Ectodermal cell (in vitro differentiated cells): ENCODE measurements around the gene RNU6-9.
"Not testable (repeated sequence)": the region's sequence is repeated elsewhere in the genome, so short reads cannot be mapped to it uniquely, and the experiment has no call there.

Experiments used
- H3K27ac ChIP-seq: 2 replicates; pipeline ENCODE4 v1.7.0; 2013; ENCODE audit warnings: mild to moderate bottlenecking, low read depth, low read length; ENCODE audit not compliant: insufficient read depth, poor library complexity, severe bottlenecking
- H3K27me3 ChIP-seq: 2 replicates; pipeline ENCODE4 v1.7.0; 2013; ENCODE audit warnings: mild to moderate bottlenecking, low read length; ENCODE audit not compliant: insufficient read depth, control insufficient read depth, poor library complexity, severe bottlenecking
- H3K36me3 ChIP-seq: one replicate; pipeline ENCODE4 v1.7.0; 2013; ENCODE audit warnings: low read length; ENCODE audit not compliant: control insufficient read depth, insufficient read depth
- H3K4me1 ChIP-seq: one replicate; pipeline ENCODE4 v1.7.0; 2013; ENCODE audit warnings: low read length; ENCODE audit not compliant: control insufficient read depth, insufficient read depth
- H3K4me3 ChIP-seq: 2 replicates; pipeline ENCODE4 v1.7.0; 2013; ENCODE audit warnings: low read depth, low read length, control low read depth; ENCODE audit not compliant: insufficient read depth
- H3K9me3 ChIP-seq: 2 replicates; pipeline ENCODE4 v1.7.0; 2013; ENCODE audit warnings: mild to moderate bottlenecking, low read length, moderate library complexity; ENCODE audit not compliant: control insufficient read depth
- WGBS, 2 experiments: methylation state at CpG; one replicate each; pipeline ENCODE4 v1.1.7; 2013; ENCODE audit warnings: missing lambda C conversion rate in 2 of 2; 5-methylcytosine and 5-hydroxymethylcytosine counted together

Gene RNU6-9

DNA sequence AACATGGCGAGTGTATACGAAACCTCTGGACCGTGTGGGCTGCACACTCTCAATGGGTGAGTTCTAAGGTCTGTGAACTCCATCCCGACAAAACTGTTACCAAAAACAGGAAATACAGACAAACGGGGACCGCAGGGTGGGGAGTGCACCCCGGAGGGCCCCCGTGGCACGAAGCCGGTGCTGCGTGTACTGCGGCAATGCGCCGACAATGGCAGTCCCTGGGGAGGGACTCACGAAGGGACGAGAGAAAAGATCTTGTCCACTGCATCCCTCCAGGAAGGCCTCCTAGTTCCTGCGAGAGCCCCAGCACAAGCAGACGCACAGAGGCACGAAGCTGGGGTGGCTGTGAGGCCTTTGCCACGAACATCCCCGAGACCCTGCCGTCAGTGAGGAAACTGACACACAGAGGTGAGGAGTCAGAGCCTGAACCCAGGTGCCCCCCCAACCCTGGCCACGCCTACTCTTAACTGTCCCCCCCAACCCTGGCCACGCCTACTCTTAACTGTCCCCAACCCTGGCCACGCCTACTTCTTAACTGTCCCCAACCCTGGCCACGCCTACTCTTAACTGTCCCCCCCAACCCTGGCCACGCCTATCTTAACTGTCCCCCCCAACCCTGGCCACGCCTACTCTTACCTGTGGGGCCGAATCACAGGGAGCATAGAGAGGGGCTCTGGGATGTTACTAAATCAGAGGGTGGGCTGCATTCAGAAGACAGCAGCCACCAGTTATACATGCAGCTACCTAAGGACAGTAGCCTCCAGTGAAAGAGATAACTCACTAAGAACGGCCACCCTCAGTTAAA, 4.5 kb upstream of the RNU6-9 start:
- Histone ChIP-seq H3K27me3 (no peaks in the 10 kb centered on the region), H3K4me1 (no peaks in the 10 kb centered on the region), H3K9me3 (no peaks in the 10 kb centered on the region), H3K27ac (no peak overlapping the region), H3K4me3 (no peak overlapping the region), H3K36me3 (peaks cover 35% of the 10 kb centered on the region)
- WGBS, 2 experiments, result 96% methylated on average over 30 of the region's 30 CpGs

DNA sequence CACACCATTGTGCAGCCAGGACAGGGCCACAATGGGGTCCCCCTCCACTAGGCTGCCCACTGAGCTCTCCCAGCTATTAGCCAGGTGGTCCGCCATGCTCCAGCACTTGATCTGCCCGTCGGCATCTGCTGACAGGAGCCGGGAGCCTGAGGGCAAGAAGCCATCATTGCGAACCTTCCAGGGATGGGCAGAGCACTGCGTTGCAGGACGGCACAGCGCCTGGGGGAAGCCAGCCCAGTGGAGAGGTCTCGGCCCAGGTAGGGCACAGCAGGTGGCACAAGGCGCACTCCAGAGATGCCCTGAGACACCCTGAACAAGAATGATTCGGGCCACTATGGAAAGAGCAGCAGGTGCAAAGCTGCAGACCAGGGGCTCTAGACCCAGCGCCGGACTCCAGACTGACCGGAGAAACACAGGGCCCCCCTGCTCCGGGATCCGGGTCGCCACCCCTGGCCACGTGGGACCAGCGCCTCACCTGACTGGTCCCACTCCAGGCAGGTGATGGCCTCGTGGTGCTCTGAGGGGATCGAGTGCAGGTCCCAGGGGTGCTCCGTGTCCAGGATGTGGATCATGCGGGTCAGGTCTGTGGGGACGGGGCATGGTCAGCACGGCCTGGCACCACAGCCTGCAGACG, 3.5 kb upstream of the RNU6-9 start:
- peaks cover 25% of the 10 kb centered on the region for H3K36me3 ChIP-seq
- no peaks in the 10 kb centered on the region for H3K9me3 ChIP-seq
- H3K4me3 ChIP-seq, result no peak overlapping the region
- 96 to 97% methylated on average over 26 of the region's 26 CpGs for WGBS, 2 experiments
- no peaks in the 10 kb centered on the region for H3K27me3 ChIP-seq
- no peak overlapping the region for H3K27ac ChIP-seq
- H3K4me1 ChIP-seq, result no peaks in the 10 kb centered on the region

DNA sequence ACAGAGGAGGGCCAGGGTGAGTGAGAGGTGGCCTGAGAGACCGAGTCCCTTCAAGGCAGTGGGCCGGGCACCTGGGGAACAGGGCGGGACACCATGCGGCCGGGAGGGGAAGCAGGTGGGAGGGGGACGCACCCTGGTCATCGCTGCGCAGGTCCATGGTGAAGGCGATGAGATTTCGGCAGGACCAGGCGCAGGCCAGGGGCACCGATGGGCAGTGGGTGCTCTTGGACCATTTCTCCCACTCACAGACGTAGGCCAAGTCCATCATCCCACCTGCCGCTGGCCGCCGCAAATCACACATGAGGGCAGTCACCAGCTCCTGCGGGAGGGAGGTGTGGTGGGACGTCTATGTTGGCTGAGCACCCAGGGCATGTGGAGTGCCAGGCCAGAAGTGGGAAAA, 2.5 kb upstream of the RNU6-9 start:
- H3K27ac ChIP-seq, result no peak overlapping the region
- no peaks in the 10 kb centered on the region for H3K27me3 ChIP-seq
- H3K4me1 ChIP-seq, result no peaks in the 10 kb centered on the region
- peaks cover 22% of the 10 kb centered on the region for H3K36me3 ChIP-seq
- H3K9me3 ChIP-seq, result no peaks in the 10 kb centered on the region
- whole genome bisulfite sequencing, 2 experiments, result 96 to 97% methylated on average over 18 of the region's 18 CpGs
- H3K4me3 ChIP-seq, result no peak overlapping the region

DNA sequence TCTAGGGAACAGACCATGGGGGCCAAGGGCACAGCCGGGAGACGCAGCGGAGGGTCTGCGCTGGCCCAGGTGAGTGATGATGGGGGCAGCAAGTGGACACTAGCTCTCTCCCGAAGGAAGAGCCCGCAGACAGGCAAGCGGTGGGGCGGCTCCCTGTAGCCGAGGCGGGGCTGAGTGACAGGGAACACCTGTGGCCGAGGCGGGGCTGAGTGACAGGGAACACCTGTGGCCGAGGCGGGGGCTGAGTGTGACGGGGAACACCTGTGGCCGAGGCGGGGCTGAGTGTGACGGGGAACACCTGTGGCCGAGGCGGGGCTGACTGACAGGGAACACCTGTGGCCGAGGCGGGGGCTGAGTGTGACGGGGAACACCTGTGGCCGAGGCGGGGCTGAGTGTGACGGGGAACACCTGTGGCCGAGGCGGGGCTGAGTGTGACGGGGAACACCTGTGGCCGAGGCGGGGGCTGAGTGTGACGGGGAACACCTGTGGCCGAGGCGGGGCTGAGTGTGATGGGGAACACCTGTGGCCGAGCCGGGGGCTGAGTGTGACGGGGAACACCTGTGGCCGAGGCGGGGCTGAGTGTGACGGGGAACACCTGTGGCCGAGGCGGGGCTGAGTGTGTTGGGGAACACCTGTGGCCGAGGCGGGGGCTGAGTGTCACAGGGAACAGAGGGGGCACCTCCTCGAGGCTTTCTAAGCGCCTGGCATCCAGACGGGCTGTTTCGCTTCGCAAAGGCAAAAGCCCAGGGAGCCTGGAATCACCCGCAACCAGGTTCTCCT, 1.7 kb upstream of the RNU6-9 start:
- WGBS, 2 experiments, result 93% methylated on average over 50 of the region's 50 CpGs
- not testable (repeated sequence) for H3K9me3 ChIP-seq, H3K27ac ChIP-seq, H3K4me1 ChIP-seq, H3K27me3 ChIP-seq
- H3K4me3 ChIP-seq, result peak overlapping the region; percentile 89
- H3K36me3 ChIP-seq, result peaks cover 16% of the 10 kb centered on the region

DNA sequence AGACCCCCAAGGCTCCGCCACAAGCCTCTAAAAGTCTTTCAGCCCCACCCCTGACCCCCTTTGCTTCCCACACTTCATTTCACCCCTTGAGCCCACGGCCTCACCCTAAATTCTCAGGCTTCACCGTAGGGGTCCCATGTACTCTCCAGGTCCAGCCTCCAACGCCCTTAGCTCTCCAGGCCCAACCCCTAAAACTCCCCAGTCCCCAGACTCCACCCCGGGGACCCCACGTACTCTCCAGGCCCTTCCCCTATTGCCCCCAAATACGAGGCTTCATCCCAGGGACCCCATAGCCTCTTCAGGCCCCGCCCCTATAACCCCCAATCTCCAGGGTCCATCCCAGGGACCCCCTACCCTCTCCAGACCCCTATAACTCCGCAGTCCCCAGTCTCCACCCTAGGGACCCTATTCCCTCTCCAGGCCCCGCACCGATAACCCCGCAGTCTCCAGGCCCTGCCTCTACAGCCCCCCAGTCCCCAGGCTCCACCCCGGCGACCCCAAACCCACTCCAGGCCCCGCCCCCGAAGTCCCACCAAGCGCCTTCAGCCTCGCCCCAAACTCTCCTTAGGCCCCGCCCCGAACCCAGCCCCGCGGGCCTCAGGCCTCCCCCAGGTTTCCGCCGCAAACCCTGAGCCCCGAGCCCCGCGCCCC, 916 bp upstream of the RNU6-9 start:
- Histone ChIP-seq H3K36me3 (peaks cover 13% of the 10 kb centered on the region), H3K4me3 (peak overlapping the region; percentile 89), H3K9me3 (no peaks in the 10 kb centered on the region), H3K4me1 (no peaks in the 10 kb centered on the region), H3K27ac (no peak overlapping the region), H3K27me3 (no peaks in the 10 kb centered on the region)
- 7% methylated on average over 27 of the region's 27 CpGs for WGBS, 2 experiments

DNA sequence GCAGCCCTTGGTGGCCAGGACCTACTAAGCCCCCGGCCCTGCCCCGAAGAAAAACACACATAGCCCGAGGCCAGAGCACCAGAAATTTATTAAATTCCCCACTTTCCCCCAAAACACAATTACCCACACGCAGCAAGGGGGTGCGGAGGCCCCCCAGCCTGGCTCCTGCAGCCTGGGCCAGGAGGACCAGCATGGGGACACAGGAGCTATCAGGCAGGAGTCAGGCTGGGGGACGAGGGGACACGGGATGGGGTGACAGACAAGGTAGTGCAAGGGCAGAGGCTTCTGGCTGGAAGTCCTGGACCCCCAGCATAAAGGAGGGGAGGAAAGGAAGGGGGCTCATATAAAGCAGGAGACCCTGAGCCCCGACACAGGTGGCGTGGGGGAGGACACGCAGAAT, 3.1 kb downstream of the RNU6-9 start:
- WGBS, 2 experiments, result 88 to 90% methylated on average over 10 of the region's 10 CpGs
- H3K4me1 ChIP-seq, result peaks cover 6% of the 10 kb centered on the region

DNA sequence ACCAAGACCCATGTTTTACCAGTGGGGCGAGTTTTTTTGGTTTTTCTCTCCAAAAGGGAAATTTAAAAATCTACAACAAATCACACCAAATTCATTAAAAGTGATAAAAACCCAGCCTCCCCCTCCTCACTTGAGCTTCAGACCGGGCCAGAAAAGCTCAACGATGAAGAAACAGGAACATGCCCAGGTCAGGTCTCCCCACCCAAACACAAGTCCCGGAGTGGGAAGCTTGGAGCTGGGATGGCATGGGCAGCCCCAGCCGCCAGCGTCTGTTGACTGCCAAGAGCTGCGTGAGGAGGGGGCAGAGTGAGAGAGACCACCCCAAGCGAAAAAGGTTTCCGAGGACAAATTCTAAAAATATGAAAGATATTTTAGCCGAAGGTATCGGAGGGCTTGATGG, 3.7 kb downstream of the RNU6-9 start:
- no peak overlapping the region for H3K4me3 ChIP-seq
- no peaks in the 10 kb centered on the region for H3K9me3 ChIP-seq
- H3K27ac ChIP-seq, result no peak overlapping the region
- 87 to 88% methylated on average over 11 of the region's 11 CpGs for WGBS, 2 experiments
- H3K4me1 ChIP-seq, result peaks cover 6% of the 10 kb centered on the region
- H3K36me3 ChIP-seq, result no peaks in the 10 kb centered on the region
- H3K27me3 ChIP-seq, result no peaks in the 10 kb centered on the region

More for the DNA sequence above, 3.1 kb downstream of the RNU6-9 start:
- no peaks in the 10 kb centered on the region for H3K36me3 ChIP-seq
- H3K4me3 ChIP-seq, result no peak overlapping the region
- H3K27me3 ChIP-seq, result no peaks in the 10 kb centered on the region
- H3K27ac ChIP-seq, result no peak overlapping the region
- H3K9me3 ChIP-seq, result no peaks in the 10 kb centered on the region

DNA sequence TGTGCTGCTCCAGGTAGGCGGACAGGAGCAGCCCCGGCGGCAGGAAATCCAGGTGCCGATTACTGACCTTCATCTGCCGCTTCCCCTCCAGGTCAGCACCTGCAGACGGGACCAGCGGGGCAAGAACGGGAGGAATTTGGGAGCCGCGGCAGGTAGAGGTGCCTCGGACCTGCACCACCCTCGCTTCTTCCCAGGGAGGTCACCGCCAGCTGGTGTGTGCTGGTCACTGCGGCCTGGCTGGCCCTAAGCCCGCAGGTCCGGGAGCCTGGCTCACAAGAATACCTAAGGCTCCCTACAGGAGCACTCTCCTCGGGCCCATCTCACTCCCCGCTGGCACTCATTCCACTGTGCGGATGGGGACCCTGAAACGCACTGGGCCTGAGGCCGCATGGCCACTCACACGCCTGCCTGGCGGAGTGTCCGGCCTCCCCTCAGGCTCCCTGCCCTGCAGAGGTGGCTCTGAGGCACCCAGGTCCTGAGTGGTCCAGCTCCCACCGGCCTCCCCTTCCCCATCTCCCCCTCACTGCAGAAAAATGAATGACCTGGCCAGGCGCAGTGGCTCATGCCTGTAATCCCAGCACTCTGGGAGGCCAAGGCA, 4.3 kb downstream of the RNU6-9 start:
- no peaks in the 10 kb centered on the region for H3K27me3 ChIP-seq
- 87 to 88% methylated on average over 26 of the region's 26 CpGs for WGBS, 2 experiments
- H3K4me3 ChIP-seq, result no peak overlapping the region
- no peaks in the 10 kb centered on the region for H3K9me3 ChIP-seq
- H3K36me3 ChIP-seq, result no peaks in the 10 kb centered on the region
- peaks cover 6% of the 10 kb centered on the region for H3K4me1 ChIP-seq
- H3K27ac ChIP-seq, result no peak overlapping the region

DNA sequence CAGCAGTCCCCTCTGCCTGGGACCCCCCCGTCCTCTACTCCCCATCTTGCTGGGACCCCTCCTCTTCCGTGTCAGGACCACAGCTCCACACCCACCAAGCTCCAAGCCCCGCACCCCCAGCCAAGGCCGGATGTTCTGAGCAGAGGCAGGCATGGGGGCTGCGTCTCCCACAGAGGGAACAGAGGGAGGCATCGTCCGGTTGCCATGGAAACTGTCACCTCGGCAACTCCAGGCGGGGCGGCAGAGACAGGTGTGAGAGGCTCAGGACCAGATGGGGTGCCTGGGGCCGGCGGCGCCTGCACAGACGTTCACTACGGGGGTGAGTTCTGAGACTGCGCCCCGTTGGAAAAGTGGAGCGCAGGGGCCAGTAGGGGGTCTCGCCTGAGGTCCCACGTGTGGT, 5.4 kb downstream of the RNU6-9 start:
- Histone ChIP-seq H3K27ac (no peak overlapping the region), H3K4me1 (peaks cover 10% of the 10 kb centered on the region)
- 82 to 83% methylated on average over 20 of the region's 20 CpGs for WGBS, 2 experiments

More for the DNA sequence above, 5.4 kb downstream of the RNU6-9 start:
- H3K36me3 ChIP-seq, result no peaks in the 10 kb centered on the region
- H3K4me3 ChIP-seq, result no peak overlapping the region
- H3K9me3 ChIP-seq, result no peaks in the 10 kb centered on the region
- H3K27me3 ChIP-seq, result no peaks in the 10 kb centered on the region
